Measurements from ENCODE around the gene DLG5. TPM values are rescaled to one million over a fixed set of nuclear protein-coding genes. Genes with fewer than 3 reads are reported as not detected.

The DLG5 gene
- total RNA-seq, 1 donor from 2014 or later: 34.0 TPM

GRCh38 chr10:77818378-77818777 lies 108.2 kb downstream of the DLG5 start:
- DNase-seq: no peak

GRCh38 chr10:77817541-77817940 lies 109.0 kb downstream of the DLG5 start:
- no peak for DNase-seq

- no peak for DNase-seq
Measured at GRCh38 chr10:77816311-77816710, 110.2 kb downstream of the DLG5 start.

- DNase-seq: no peak
Measured at GRCh38 chr10:77812741-77813140, 113.8 kb downstream of the DLG5 start.

GRCh38 chr10:77811831-77812430 lies 114.6 kb downstream of the DLG5 start:
- DNase-seq: no peak

DNA sequence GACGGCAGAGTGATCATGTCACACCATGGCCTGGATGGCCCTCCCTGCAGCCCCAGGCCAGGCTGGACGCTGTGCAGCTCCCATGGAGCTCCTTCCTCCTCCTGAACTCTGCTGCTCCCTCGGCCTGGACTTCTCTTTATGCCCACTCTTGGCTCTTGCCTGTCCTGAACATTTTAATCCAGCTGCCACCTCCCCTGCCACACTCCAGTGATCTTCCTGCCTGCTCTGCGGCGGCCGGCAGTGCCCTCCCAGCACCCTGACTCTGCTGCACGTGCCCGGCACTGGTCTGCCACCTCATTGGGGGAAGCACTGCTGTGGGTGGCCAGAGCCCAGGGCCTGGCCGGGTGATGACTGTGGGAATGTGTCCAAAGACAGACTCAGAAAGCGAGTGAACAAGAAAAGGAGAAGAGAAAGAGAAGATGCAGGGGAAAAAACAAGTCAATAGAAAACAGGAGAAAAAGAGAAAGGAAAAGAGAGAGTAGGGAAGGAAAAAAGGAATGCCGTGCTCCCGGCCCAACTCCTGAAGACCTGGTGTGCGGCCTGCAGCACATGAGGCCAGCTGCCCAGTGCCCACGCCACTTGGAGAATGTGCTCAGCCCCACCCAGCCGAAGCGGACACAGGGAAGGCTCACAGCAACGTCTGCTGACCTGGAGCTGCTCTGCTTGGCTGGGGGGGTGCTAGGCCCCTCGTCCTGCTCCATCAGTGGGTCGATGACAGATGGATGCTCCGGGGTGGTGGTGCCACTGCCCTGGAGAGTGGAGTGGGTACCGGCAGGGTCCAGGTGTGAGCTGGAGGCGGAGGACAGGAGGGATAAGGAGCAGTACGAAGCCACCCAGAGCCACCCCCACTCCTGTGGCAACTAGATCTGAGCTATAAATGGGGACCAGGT lies 115.9 kb downstream of the DLG5 start:
- DNase-seq: no peak

DNA sequence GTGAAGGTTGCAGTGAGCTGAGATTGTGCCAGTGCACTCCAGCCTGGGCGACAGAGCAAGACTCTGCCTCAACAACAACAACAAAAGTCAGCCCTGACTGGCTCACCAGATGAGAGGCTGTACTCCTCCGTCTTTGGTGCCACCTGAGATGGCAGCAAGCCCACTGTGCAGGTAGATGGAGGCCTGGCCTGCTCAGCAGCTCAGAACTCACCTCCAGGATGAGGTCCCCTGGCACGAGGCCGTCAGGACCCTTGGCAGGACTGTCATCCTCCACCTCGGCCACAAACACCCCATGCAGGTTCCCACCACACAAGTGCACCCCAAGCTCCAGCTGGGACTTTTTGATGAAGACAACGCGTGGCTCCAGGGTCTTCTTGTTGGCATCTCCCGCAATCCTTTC lies 117.2 kb downstream of the DLG5 start:
- DNase-seq: no peak

DNA sequence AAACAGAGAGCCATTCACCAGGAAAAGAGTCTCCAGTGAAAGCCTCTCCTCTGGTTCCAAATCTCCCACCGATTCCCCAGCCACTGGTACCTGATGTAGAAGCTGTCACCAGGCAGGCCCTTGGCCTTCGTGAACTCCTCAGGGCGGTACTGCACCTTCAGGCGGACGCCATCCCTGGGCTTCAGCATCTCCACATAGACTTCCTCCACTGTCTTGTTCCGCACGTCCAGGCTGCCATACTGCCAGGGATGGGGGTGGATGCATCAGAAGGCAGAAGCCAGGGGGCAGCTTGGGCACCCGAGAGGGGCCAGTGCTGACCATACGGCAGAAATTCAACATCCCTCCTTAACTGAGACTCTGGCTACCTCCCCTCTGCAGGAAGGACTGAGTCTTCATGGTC lies 118.8 kb downstream of the DLG5 start:
- no peak for DNase-seq

DNA sequence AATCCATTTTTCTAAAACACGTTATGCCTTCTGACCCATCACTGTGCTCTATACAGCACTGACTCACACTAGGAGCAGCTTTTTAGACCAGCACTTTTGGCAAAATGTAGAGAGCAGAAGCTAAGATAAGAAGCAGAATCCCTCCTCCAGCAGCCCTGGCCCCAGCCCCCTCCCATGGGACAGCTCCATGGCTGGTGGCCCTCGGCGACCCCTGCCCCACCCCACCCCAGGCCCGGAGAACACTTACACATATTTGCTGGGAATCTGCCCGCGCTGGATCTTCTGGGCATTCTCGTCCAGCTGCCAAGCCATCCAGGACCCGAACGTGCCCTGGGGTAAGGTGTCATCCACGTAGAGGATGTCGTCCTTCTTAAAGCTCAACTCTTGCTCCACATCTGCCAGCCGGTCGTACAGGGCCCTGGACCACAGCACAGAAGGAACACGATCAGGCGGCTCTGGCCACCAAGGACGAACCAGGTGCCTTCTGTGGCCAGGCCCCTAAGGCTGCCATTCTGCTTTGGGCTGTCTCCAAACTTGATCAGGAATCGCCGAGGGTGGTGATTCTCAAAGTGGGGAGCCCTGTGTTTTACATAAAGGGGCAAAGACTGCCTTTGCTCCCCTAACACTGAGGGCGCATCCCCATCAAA lies 119.9 kb downstream of the DLG5 start:
- DNase-seq: no peak

DNA sequence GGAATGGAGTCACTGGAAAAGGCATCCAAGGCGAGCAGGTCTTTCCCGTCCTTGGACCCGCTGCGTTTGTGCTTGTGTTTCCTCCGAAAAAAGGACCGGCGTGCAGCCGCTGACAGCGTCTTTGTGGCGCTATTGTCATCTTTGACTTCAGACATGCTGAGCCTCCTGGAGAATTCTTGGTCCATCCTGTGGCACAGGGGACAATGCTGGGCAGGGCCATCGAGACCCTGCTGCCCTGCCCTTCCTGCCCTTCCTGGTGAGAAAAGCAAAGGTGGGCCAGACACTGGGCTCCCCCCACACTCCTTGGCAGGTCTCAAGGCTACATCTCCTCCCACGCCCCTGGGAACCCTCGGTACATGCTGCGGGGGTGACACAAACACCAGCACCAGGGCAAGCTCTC lies 120.9 kb downstream of the DLG5 start:
- no peak for DNase-seq

DNA sequence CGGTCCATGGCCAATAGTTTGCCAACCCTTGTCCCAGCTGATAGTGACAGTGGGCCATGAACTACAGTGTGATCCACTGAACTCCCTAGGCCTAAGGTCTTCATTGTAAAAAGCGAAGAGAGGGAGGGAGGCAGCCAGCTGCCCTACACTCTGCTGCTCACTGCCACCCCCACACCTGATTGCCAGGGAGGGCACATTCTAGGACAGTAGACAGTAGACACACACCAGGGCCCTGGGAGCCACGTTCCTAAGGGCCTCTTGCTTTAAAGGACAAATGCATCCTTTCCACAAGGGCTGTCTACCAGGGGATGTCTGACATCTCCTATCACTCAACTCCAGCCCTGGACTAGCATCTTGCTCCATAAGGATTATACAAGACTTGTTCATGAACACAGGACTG lies 122.2 kb downstream of the DLG5 start:
- no peak for DNase-seq

DNA sequence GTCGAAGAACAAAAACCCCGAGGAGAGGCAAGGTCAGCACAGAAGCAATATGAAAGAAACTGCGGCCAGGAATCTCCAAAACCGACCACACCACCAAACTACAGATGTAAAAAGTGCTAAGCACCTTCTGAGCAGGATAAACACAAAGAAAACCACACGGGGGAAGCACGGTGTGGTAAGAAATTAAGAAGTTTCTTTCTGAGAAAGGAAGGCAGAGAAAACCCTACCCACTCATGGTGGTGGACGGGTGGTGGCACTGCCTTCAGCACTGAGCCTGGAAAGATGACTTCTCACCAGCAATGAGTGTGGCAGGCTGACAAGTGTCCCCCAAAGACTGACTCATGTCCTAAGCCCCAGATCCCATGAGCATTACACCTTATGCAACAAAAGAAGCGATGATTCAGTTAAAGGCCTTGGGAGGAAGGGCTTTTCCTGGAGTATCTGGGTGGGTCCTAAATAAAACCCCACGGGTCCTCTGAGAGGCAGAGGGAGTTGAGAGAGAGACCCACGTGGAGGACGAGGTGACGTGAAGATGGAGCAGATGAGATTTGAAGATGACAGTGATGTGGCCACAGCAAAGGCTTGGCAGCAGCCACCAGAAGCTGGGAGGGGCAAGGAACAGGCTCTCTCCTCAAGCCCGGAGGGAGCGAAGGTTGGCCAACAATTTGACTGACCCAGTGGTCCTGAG lies 124.9 kb downstream of the DLG5 start:
- no peak for DNase-seq

DNA sequence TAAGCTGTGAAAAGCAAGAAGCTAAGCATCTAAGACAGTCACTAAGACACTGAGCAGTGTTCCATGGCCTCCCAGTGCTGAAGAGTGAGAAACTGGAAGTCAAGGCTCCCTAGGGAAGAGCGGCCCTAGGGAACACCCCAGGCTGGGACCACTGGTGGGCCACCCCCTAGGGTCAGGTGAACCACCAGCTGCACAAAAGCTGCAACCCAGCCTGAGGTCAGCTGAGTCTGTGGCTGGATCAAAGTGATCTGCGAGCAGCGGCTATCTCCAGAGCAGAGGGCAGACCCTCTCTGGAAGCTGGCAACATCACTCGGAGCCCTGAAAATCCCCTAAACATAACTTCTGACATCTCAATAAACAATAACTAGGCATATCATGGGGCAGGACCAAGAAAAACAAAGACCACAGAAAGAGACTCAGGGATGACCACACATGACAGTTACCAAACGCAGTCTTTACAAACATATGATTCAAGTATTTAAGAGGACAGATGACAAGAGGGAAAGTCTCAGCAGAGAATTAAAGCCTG lies 125.8 kb downstream of the DLG5 start:
- no peak for DNase-seq

DNA sequence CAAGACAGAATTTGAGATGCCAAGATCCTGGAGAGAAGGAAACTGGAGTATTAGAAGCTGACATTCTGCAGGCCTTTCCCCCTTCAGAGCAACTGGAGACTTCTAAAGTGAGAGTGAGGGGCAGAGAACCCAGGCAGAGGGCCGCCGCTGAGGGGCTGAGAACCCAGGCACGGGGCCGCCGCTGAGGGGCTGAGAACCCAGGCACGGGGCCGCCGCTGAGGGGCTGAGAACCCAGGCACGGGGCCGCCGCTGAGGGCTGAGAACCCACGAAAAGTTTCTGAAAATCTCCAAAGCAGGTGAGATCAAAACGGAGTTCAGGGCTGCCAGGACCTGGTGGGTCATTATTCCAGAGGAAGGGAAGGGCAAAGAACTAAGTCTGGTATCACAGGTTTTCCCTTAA lies 126.2 kb downstream of the DLG5 start:
- DNase-seq: no peak

GRCh38 chr10:77799352-77799751 lies 127.2 kb downstream of the DLG5 start:
- DNase-seq: no peak

GRCh38 chr10:77798940-77799339 lies 127.6 kb downstream of the DLG5 start:
- DNase-seq: no peak

- no peak for DNase-seq
Measured at GRCh38 chr10:77796311-77796915, 130.1 kb downstream of the DLG5 start.

DNA sequence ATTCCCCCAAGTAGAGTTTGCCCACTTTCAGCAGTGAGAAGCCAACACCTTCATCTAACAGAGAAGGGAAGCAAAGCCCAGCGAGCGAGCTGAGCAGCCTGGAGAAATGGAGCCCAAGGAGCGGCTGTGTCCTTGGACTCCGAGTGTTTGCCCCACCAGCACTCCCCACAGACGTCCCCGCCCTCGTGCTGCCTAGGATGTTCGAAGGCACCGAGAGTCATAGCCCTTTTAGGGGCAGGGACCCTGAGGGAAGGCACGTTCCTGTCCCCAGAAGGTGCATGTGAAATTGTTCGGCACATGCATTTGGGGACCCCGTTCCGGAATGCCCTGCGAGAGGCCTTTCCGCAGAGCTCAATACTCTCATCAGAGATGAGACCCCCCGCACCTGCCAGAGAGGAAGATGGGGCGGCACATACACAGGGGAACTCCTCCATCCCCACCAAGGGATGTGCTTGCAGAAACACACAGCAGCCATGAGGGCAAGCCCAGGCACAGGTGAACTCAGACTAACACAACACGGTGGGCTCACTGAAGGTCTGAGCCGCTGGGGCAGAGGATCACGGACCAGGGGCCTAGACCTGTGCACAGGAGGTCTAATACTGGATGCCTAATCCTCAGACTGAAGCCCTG lies 131.0 kb downstream of the DLG5 start:
- DNase-seq: no peak

- no peak for DNase-seq
Measured at GRCh38 chr10:77794256-77795142, 132.1 kb downstream of the DLG5 start.

DNA sequence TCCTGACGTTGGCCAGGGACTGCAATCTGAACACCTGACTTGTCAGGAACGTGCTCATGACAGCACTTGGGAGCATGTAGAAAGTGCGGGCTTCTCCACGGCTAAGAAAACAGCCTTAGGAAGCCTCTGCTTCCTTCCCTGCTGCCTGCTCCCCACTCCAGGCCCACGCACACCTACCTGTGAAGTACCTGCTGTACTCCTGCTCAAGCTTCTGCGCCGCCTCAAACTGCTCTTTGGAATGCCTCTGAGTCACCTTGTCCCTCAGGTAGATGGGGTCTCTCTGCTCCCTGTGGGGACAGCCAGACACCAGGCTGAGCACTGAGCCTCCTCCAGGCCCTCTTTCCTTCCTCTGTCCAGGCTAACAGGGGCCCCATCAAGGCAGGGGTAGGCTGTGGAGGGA lies 132.7 kb downstream of the DLG5 start:
- DNase-seq: no peak

DNA sequence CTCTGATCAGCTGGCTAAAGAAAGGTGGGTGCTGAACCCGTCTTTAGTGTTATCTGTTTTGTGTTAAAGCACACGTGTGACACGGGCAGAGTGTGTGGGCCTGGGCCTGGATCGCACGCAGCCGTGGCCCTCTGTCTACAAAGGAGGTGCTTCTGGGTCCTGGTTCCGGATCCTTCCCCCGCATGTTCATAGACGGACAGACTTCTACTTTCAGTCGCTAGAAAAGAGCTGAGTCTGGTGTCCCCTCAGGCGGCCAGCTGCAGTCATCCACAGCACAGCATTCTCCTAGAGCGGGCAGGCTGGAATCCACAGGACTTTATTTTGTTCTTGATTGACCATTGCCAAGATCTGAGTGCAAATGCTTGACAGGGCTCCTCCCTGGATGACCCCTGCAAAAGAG lies 134.4 kb downstream of the DLG5 start:
- DNase-seq: no peak
